HG02981 (cell line): Measurements from ENCODE around the gene AZU1.
"Not testable (repeated sequence)": the region's sequence is repeated elsewhere in the genome, so short reads cannot be mapped to it uniquely, and the experiment has no call there.

Experiments
- ATAC-seq: cut with Tn5 transposase; IDR thresholded peaks from one replicate; pipeline ENCODE4 v1.9.1; 2021; ENCODE audit warnings: mild to moderate bottlenecking, moderate library complexity; ENCODE audit not compliant: unreplicated experiment

The AZU1 gene

DNA sequence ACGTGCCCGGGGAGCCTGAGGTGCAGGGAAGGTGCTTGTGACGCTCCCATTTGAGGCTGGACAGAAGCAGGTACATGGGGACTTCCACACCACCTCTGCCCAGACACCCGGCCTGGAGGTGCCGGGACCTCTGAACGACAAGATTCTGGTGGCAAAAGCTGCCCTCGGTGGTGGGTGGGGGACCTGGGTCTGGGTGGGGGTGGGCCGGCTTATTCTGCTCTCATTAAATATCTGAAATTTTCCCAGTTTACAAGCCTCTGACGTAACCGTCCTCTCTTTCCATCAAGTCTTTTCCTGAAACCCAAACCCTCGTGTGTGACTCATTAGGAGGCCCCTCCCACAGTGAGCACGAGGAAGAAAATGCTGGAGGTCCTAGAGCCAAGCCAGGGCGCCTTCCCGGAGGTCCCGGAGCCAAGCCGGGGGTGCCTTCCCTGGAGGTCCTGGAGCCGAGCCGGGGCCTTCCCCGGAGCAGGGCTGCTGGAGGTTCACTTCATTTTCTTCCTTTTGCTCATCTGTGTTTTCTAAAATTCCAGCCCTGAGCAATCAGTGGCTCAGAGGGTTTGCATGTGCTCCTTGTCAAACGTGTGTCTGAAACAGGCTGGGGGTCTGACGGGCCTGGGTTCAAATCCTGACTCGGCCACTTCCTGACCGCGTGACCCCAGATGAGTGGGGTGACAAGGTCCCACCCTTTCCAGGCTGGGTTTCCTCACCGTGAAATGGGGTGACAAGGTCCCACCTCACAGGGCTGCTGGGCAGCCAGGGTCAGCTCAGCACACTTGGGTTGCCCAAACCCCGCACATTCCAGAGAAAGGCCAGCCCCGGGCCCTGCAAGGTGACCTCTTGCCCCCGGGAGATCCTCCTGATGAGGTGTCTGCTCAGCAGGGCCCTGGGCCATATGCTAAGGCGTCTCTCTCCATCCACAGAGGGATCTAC is 41.9 kb downstream of the AZU1 start:
- ATAC-seq: no peak

DNA sequence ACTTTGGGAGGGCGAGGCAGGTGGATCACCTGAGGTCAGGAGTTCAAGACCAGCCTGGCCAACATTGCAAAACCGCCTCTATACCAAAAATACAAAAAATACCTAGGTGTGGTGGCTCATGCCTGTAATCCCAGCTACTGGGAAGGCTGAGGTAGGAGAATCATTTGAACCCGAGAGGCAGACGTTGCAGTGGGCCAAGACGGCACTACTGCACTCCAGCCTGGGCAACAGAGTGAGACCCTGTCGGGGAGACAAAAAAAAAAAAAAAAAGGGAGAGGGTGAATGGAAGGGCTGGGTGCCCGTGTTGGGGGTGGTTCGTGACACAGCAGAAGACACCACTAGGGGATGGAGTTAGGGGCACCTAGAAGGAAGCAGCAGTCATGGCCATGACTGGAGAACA is 42.7 kb downstream of the AZU1 start:
- ATAC-seq: no peak

DNA sequence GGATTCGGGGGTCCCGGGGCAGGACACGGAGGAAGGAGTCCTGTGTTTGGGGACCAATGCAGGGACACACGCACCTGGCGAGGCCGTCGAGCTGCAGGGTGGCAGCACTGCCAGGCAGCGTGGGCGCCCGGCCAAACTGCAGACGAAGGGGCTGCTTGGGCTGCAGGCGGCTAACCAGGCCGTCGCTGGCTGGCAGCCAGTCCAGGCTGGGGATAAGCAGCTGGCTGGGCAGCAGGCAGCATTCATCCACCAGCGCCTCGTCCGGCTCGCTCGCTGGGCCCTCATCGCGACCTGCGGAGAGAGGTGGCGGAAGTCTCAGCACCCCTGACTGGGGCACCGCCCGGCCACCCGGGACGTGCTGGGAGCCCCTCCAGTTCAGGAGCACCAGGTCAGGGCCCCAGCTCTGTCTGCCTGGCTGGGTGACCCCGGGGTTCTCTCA is 43.3 kb downstream of the AZU1 start:
- no peak for ATAC-seq

DNA sequence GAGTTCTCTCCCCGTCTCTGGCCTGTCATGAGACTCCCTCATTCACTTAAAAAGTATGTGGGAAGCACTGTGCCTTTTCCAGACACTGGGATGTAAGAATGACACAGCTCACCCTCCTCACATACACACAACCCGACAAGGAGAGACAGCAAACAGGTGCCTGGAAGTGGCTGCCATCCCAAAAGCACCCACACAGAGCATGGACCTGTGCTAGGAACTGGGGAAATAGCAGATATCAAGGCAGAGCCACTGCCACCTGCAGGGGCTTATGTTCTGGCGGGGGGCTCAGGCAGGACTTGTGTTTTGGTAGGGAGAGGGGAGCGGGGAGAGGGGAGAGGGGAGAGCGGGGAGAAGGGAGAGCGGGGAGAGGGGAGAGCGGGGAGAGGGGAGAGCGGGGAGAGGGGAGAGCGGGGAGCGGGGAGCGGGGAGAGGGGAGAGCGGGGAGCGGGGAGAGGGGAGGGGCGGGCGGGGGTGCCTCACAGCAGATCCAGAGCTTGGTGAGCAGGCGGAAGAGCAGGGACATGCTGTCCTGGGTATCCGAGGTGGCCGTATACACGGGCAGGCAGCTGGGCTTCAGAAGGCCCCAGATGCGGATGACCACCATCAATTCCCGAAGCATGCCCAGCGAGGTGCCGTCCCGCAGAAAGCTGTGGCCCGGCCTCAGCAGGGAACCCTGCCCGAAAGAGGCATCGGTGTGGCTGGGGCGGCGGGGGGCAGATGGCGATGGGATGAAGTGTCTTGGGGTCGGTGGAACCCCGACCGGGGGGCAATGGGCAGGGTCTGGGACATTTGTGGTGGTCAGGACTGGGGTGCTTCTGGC is 44.0 kb downstream of the AZU1 start:
- no peak for ATAC-seq

DNA sequence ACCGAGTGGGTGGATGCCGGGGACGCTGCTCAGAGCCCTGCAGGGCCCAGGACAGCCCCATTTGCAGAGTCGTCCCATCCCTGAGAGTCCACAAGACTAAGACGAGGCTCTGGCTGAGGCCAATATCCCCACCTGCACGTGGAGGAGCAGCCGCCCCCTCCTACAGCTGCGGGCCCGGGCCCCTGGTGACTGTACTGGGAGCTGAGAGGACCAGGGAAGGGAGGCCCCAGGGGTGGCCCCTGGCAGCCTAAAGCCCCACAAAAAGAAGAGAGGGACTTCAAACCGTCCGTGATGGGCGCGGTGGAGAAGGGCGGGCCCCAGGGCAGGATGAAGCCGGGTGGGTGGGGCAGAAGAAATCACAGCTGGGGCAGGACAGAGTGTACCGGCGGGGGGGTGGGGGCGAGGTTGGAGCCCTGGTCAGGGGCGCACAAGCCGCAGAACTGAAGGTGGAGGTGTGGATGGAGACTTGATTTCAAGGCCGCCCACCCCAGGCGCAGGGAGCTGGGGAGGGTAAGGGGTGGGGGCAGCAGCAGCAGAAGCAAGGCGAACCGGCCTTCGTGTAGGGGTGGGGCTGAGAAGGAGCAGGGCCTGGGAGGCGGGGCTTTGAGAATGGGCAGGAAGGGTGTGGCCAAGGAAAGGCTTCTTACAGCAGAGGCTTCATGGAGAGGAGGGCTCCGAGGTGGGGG is 44.8 kb downstream of the AZU1 start:
- no peak for ATAC-seq

DNA sequence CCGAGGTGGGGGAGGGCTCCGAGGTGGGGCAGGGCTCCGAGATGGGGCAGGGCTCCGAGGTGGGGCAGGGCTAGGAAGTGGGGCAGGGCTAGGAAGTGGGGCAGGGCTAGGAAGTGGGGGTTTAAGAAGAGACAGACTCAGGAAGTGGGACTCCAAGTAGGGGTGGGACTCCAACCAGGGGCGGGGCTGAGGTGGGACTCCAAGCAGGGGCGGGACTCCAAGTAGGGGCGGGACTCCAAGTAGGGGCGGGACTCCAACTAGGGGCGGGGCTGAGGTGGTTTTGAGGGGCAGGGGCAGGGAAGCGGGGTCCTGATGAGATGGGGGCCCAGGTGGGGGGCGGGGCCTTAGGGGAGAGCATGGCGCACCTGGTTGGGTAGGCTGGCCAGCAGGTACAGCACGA is 45.4 kb downstream of the AZU1 start:
- no peak for ATAC-seq

DNA sequence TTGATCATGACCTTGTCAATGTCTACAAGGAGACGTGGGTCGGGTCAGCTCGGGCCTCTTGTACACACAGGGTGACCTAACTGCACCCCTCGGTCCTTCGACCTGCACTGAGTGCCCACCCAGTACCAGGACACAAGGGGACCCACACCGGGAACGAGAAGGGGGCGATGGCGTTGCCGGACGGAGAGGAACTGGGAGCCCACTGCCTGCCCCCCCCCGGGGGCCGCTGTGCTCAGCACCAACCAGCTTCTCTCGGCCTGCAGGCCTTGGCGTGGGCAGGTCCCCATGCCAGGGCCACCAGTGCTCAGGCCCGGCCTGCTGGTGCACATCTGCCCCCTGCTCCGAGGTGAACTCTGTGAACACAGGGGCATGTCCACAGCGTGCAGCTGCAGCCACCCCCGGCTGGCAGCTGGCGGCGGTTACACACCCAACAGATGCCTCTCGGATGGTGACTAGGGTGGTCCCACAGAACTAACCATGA is 46.0 kb downstream of the AZU1 start:
- ATAC-seq: no peak

DNA sequence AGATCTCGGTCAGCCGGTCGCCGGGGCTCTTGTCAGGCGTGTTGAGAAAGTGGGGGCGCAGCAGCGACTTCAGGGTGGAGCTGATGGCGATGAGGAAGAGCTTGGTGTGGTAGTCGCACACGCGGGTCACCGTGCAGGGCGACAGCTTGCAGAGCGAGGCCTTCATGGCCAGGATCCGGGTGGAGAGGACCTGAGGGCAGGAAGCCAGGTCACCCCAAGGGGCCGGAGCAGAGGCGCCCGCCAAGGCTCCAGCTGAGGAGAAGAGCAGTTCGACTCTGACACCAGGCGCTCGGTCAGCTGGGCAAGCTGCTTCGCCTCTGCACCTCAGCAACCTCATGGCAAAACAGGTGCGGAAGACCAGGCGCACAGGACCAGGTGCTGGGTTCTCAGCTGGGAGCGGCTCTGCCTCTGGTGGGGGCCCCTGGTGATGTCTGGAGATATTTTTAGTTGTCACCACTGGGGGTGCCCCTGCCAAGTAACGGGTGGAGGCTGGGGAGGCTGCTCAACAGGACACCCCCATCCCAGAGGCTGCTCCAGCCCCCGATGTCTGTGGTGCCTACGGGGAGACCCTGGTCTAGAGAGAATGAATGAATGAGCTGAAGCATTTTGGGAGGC is 47.7 kb downstream of the AZU1 start:
- ATAC-seq: no peak

DNA sequence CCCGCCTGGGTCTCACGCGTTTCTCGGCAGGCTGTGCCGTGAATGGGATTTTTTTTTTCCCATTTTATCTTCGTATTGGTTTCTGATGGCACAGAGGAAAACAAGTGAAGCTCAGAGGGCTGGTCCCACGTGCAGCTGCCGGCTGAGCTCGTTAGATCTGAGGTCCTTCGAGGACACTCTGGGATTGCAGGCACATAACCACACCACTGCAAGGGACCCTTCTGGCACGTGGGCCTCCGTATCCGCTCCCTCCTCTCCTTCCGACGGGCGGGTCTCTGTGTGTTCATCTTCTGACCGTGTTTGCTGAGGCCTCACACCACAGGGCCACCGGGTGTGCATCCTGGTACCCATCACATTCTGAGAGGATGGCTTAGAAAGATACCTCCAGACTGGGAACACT is 48.5 kb downstream of the AZU1 start:
- ATAC-seq: no peak

DNA sequence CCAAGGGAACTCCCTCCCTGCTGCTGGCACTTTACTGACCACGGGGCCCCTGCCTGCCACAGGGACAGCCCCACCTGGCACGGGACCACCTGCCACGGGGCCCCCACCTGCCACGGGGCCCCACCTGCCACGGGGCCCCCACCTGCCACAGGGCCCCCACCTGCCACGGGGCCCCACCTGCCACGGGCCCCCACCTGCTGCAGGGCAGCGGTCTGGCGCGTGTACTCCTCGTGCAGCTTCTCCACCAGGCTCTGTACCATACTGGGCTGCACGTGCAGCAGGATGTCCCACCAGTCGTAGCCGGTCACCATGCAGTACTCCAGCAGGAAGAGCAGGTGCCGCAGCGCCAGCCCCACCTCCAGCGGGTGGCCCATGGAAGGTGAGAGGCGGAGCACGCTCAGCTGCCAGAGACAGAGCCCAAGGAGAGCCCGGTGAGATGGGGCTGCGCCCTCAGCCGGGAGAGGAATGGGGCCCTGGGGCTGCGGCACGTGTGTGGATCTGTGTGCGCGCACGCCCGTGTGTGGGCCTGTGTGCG is 49.2 kb downstream of the AZU1 start:
- ATAC-seq: no peak

DNA sequence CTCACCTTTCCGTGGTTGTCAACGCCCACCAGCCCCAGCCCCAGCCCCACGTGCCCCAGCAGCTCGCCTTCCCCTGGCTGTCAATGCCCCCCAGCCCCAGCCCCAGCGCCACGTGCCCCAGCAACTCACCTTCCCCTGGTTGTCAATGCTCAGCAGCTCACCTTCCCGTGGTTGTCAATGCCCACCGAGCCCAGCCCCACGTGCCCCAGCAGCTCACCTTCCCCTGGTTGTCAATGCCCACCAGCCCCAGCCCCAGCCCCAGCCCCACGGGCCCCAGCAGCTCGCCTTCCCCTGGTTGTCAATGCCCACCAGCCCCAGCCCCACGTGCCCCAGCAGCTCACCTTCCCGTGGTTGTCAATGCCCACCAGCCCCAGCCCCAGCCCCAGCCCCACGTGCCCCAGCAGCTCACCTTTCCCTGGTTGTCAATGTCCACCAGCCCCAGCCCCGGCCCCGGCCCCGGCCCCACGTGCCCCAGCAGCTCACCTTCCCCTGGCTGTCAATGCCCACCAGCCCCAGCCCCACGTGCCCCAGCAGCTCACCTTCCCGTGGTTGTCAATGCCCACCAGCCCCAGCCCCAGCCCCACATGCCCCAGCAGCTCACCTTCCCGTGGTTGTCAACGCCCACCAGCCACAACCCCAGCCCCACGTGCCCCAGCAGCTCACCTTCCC is 50.5 kb downstream of the AZU1 start:
- not testable (repeated sequence) for ATAC-seq

DNA sequence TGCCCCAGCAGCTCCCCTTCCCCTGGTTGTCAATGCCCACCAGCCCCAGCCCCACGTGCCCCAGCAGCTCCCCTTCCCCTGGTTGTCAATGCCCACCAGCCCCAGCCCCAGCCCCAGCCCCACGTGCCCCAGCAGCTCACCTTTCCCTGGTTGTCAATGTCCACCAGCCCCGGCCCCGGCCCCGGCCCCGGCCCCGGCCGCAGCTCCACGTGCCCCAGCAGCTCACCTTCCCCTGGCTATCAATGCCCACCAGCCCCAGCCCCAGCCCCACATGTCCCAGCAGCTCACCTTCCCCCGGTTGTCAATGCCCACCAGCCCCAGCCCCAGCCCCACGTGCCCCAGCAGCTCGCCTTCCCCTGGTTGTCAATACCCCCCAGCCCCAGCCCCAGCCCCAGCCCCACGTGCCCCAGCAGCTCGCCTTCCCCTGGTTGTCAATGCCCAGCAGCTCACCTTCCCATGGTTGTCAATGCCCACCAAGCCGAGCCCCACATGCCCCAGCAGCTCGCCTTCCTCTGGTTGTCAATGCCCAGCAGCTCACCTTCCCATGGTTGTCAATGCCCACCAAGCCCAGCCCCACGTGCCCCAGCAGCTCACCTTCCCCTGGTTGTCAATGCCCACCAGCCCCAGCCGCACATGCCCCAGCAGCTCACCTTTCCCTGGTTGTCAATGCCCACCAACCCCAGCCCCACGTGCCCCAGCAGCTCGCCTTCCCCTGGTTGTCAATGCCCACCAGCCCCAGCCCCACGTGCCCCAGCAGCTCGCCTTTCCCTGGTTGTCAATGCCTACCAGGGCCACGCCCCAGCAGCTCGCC is 51.3 kb downstream of the AZU1 start:
- not testable (repeated sequence) for ATAC-seq

DNA sequence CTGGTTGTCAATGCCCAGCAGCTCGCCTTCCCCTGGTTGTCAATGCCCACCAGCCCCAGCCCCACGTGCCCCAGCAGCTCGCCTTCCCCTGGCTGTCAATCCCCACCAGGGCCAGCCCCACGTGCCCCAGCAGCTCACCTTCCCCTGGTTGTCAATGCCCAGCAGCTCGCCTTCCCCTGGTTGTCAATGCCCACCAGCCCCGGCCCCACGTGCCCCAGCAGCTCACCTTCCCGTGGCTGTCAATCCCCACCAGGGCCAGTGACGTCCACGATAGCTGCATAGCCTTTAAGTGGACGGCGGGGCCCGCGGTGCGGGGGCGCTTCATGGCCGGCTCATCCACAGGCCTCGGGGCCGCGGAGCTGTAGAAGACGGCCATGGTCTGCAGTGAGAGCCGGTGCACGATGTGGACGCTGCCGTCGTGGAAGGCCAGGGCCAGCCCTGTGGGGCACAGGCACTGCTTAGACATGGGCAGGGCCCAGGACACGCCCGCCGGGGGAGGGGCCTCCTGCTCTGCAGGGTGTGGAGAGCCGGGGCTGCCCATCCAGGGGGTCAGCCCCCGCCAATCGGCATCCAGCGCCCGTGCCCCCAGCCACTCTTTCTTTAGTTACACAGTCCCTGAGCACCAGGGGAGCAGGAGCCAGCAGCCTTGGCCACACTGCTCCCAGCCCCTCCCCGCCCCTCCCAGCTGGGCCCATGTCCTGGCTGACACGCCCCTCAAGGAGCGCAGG is 52.2 kb downstream of the AZU1 start:
- ATAC-seq: no peak
